HG02763 (cell line): ENCODE data around the gene GORASP2.

Source experiments
- ATAC-seq: cut with Tn5 transposase; IDR thresholded peaks from one replicate; pipeline ENCODE4 v1.9.1; 2021; ENCODE audit warnings: mild to moderate bottlenecking, moderate library complexity; ENCODE audit not compliant: unreplicated experiment

GORASP2 gene

DNA sequence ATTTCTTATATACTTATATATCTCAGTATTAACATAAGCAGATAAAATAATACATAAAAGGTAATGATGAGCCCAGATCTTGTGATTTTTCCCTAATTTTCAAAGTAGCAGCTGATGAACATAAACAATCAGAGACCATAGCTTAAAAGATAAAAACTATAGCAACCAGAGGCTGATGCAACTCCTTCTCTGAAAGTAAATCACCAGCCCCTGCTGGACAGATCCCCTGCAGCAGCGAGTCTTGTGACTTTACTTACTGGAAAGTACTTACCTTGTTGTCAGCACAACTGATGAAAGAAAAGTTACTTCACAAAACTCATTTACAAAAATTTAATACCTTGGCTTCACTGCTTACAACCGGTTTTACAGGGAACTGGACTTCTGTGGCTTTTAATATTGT, 67.3 kb downstream of the GORASP2 start:
- ATAC-seq, result no peak

DNA sequence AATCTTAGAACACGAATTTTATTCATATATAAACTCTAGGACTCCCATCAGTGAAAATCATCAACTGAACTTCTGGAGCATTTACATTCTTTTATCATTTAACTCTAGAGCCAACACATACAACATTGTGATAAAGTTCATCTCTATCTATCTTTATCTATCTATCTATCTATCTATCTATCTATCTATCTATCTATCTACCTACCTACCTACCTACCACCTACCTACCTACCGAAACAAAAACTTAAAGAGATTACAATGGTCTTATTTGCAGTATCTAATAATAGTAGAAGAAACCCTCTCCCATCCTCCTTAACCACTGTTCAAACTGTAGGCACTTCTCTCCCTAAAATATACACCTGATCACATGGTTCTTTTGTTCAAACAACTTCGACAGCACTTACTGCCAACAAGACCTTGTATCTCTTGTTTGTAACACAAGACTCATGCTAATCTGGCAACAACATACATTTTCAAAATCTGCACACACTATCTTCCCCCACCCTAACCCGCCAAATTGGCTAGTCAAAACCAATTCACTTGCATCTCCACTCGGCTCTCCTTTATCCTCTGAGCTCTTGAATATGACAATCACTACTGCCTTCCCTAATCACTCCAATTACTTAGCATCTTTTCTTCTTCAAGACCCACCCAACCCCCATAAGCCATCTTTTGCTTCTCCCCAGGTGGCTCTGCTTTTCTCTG, 69.0 kb downstream of the GORASP2 start:
- no peak for ATAC-seq

DNA sequence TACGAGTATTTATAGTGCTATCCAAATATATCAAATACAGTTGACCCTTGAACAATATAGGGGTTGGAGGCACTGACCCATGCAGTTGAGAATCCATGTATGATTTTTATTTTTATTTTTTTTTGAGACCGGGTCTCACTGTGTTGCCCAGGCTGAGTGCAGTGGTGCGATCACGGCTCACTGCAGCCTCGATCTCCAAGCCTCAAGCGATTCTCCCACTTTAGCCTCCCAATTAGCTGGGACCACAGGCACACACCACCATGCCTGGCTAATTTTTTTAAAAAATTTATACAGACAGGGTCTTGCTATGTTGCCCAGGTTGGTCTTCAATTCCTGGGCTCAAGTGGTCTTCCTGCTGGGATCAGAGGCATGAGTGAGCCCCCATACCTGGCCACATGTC, 70.6 kb downstream of the GORASP2 start:
- no peak for ATAC-seq

DNA sequence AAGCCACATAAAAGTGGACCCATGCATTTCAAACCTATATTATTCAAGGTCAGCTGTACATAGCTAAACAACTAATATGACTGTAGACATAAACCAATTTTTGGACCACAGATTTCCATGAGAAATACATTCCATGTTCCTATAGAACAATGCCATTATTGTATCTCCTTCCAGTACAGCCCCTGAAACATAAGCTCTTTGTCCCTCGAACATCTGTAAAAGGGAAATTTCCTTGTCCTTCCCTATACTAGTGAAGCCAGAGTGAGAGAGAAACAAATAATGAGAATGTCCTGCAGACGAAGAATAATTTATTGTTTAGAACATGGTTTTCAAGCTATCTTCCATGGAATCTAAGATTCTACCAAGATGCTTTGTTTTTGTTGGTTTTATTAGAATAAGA, 75.3 kb downstream of the GORASP2 start:
- no peak for ATAC-seq

DNA sequence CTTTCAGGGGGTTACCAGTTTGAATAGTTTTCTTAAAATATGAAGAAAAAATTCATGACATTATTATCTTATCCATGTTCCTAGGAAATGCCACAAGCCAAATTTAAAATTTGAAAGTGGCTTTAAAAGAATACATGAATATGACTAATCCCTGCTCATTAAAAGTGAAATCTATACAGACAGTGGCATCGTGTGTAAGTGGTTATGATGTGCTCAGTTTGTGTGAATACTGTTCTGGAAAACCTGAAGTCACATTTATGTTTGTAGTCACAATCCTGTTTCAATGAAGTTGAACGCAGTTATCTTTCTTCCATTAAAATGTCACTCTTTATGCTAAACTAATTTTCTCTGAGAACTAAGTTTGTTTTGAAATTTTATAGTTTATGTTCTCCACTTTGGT, 75.8 kb downstream of the GORASP2 start:
- no peak for ATAC-seq

DNA sequence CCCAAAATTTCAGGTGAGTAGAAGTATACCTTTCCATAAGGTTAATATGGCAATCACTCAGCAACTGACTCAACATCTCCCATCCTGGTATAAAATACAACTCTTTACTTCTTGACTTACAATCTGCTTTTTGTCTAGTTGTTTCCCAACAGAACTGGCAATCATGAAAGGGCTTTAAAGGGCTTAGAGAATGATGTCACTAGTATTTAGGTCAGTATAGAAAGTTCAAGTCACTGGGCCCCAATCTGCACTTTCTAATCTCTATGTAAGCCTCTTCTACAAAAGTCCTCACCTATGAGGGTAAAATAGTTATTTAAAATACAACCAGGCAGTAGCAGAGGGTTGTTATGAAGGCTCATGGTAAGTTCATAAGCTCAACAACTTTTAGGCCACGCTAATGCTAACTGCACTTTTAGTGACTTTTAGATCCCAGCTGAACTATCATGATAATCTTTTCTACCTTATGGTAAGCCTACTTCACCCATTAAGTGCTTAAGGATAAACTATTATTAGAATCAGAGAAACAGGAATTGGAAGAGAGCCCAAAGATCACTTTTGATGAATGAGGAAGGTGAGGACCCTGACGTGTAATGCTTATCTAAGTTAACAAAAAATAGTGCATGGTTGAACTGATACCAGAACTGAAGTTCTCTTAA, 79.6 kb downstream of the GORASP2 start:
- ATAC-seq, result no peak

DNA sequence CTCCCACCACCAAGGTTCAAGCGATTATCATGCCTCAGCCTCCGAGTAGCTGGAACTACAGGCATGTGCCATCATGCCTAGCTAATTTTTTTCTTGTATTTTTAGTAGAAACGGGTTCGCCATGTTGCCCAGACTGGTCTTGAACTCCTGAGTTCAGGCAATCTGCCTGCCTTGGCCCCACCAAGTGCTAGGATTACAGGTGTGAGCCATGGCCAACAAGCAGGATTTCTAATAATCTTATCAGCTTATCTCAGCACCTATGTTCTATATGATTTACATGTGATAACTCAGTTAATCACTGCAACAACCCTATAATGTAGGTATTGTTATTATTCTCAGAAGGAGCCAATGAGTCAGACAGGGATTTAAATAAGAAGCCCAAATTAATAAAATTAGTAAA, 80.3 kb downstream of the GORASP2 start:
- no peak for ATAC-seq

DNA sequence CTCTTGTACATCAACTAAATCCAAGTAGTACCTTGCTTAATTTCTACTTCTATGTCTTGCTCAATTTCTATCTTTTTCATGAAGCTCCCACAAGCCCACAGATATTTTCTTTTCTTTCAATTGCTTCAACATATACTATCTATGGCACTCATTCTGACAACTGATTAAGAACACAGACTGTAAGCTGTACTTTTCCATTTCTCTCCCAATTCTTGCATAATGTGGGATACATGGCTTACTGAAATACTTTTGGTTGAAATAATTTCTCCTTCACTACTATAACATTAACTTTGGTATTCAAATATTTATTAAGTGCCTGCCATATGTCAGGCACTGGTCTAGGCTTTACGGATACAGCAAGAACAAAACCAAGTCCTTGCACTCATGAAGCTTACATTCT, 84.8 kb downstream of the GORASP2 start:
- no peak for ATAC-seq

DNA sequence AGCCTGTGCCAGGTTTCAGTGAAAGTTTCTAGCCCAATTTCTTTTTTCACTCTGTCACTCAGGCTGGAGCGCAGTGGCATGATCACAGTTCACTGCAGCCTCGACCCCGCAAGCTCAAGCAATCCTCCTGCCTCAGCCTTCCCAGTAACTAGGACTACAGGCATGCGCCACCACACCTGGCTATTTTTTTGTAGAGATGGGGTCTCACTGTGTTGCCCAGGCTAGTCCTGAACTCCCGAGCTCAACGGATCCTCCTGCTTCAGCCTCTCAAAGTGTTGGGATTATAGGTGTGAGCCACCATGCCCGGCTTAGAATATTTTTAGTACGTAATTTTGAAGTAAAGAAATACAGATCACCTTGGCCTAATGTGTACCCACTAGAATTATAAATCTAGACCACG, 87.1 kb downstream of the GORASP2 start:
- ATAC-seq, result no peak
